Gastroesophageal sphincter (tissue), 3 donors: ENCODE results near the gene EXOC3L4.

Experiments used
- POLR2A ChIP-seq, 2 donors: fragments of 450-650 bp; IDR thresholded peaks; one replicate each; pipeline ENCODE4 v1.6.1; 2017; ENCODE audit warnings: antibody characterized with exemption in 2 of 2, mild to moderate bottlenecking in 2 of 2, moderate library complexity in 1 of 2
- POLR2AphosphoS5 ChIP-seq: sonication (generic); formaldehyde crosslinking; IDR thresholded peaks from one replicate; pipeline ENCODE4 v1.6.1; 2017; ENCODE audit warnings: antibody characterized with exemption
- TF ChIP-seq, protein P1 (sequence below), 4 experiments: fragments of 200-600 bp in 2 of 4; fragments of 450-650 bp in 2 of 4; sonication (generic) in 1 of 4; IDR thresholded peaks; one replicate each; pipeline ENCODE4 v1.5.1; 2017 to 2019; ENCODE audit warnings: antibody characterized with exemption in 4 of 4, mild to moderate bottlenecking in 2 of 4, moderate library complexity in 2 of 4

- TF ChIP-seq, protein P1, sequence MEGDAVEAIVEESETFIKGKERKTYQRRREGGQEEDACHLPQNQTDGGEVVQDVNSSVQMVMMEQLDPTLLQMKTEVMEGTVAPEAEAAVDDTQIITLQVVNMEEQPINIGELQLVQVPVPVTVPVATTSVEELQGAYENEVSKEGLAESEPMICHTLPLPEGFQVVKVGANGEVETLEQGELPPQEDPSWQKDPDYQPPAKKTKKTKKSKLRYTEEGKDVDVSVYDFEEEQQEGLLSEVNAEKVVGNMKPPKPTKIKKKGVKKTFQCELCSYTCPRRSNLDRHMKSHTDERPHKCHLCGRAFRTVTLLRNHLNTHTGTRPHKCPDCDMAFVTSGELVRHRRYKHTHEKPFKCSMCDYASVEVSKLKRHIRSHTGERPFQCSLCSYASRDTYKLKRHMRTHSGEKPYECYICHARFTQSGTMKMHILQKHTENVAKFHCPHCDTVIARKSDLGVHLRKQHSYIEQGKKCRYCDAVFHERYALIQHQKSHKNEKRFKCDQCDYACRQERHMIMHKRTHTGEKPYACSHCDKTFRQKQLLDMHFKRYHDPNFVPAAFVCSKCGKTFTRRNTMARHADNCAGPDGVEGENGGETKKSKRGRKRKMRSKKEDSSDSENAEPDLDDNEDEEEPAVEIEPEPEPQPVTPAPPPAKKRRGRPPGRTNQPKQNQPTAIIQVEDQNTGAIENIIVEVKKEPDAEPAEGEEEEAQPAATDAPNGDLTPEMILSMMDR (IDR thresholded peaks at IDR 0.05) = no peak
- TF ChIP-seq POLR2A (IDR thresholded peaks at IDR 0.05) (no peak), POLR2AphosphoS5 (no peak)
Measured at GRCh38 chr14:103115845-103116572, 21.5 kb downstream of the EXOC3L4 start.
